Midbrain (tissue), 1 donor: Measurements from ENCODE around the gene DHRS11.
"Not testable (repeated sequence)": the region's sequence is repeated elsewhere in the genome, so short reads cannot be mapped to it uniquely, and the experiment has no call there.

ENCODE experiments used
- DNase-seq: peaks from one replicate; lab custom pipeline; 2025; lab: John Stamatoyannopoulos, UW

The DHRS11 gene

GRCh38 chr17:36593656-36594316, 2.1 kb downstream of the DHRS11 start:
- no peak for DNase-seq

DNA sequence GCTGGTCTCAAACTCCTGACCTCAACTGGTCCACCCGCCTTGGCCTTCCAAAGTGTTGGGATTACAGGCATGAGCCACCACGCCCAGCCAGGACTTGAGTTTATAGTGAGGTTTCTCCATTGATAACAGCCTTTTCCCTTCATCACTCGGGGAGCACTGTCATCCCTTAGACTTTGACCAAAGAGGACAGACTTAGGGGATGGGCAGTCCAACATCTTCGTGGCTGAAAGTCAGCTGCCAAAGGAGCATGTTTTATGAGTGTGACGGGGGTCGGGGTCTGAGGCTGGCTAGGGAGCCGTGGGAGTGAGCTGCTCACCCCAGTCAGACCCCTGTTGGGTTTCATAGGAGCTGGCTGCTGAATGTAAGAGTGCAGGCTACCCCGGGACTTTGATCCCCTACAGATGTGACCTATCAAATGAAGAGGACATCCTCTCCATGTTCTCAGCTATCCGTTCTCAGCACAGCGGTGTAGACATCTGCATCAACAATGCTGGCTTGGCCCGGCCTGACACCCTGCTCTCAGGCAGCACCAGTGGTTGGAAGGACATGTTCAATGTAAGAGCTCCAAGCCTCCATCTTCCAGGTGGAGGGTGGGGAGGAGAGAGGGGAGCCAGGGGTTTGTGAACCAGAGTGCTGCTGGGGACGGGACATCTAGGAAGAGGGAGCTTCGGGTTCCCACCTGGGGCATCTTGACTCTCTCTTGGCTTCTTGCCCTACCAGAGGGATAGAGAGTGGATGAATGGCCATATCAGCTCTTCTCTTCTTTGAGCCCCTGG, 3.1 kb downstream of the DHRS11 start:
- DNase-seq, result no peak

GRCh38 chr17:36597226-36597625, 5.5 kb downstream of the DHRS11 start:
- no peak for DNase-seq

GRCh38 chr17:36597866-36598777, 6.4 kb downstream of the DHRS11 start:
- no peak for DNase-seq

DNA sequence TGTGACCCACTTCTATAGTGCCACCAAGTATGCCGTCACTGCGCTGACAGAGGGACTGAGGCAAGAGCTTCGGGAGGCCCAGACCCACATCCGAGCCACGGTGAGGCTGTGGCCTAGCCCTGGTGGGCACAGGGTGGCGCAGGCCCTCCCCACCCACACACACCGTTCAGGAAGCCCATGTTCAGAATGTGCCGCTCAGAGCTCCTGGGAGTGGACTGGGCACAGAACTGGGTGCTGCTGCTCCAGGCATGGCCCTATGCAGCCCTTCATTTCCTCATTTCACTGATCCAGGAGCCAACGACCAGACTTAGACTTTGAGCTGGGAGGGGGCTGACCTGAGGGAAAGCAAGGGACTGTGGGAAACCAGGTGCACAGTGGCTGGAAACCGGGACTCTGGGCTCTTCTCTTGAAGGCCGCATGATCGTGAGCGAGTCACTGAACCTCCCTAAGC, 7.3 kb downstream of the DHRS11 start:
- DNase-seq, result no peak

DNA sequence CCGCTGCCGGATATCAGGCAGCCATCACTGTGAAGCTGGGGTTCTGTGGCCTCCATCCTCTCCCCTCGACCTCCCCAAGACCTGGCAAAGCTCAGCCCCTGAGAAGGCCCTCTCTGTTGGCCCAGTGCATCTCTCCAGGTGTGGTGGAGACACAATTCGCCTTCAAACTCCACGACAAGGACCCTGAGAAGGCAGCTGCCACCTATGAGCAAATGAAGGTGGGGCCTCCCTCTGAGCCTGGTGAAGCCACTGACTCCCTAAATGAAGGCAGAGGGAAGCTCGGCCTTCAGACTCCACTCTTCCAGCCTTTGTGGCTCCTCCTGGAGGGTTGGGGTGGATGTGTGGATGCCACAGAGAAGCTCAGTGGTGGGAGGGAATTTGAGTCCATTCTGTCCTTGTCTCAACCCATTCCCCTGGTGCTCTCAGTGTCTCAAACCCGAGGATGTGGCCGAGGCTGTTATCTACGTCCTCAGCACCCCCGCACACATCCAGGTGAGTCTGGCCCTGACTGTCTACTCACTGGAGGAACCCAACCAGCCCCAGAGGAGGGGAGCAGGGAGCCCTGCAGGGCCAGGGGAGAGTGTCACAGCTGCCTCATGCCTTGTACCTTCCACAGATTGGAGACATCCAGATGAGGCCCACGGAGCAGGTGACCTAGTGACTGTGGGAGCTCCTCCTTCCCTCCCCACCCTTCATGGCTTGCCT, 8.0 kb downstream of the DHRS11 start:
- DNase-seq, result no peak

DNA sequence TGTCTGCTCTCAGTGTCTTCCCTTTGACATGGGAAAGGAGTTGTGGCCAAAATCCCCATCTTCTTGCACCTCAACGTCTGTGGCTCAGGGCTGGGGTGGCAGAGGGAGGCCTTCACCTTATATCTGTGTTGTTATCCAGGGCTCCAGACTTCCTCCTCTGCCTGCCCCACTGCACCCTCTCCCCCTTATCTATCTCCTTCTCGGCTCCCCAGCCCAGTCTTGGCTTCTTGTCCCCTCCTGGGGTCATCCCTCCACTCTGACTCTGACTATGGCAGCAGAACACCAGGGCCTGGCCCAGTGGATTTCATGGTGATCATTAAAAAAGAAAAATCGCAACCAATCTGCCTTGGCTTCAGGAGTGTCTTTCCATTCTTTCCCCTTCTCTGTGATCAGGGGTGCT, 8.8 kb downstream of the DHRS11 start:
- DNase-seq, result no peak

DNA sequence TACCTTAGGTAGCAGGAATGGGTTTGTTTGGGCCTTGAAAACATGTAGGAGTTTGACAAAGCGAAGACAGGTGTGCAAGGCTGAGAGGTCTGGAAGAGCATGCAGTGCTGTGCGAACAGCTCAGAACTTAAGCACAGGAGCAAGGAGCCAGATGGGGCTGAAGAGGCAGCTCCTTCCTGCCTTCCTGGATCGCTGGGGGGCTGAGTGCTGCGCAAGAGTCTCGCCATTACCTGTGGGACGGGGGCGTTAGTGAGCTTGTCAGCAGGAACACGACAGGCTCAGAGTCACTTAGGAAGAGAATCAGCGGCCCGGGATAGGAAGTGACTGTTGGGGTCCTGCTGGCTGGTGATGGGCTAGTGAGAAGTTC, 9.2 kb downstream of the DHRS11 start:
- DNase-seq, result no peak

- peak; percentile 95 for DNase-seq
These were observed 9.8 kb downstream of the DHRS11 start, which contains the start of gene MRM1 for GRCh38 chr17:36601303-36602029. MRM1 (plus strand) TSS chr17:36601583; CDS start chr17:36601811, 228 bp downstream.

- DNase-seq, result no peak
These were observed 10.5 kb downstream of the DHRS11 start for GRCh38 chr17:36602030-36602748.

- DNase-seq, result peak; percentile 28
These were observed 11.3 kb downstream of the DHRS11 start for GRCh38 chr17:36602924-36603384.

- not testable (repeated sequence) for DNase-seq
These were observed 13.3 kb downstream of the DHRS11 start for GRCh38 chr17:36605028-36605427.

GRCh38 chr17:36608280-36608679, 16.6 kb downstream of the DHRS11 start:
- DNase-seq, result no peak

DNA sequence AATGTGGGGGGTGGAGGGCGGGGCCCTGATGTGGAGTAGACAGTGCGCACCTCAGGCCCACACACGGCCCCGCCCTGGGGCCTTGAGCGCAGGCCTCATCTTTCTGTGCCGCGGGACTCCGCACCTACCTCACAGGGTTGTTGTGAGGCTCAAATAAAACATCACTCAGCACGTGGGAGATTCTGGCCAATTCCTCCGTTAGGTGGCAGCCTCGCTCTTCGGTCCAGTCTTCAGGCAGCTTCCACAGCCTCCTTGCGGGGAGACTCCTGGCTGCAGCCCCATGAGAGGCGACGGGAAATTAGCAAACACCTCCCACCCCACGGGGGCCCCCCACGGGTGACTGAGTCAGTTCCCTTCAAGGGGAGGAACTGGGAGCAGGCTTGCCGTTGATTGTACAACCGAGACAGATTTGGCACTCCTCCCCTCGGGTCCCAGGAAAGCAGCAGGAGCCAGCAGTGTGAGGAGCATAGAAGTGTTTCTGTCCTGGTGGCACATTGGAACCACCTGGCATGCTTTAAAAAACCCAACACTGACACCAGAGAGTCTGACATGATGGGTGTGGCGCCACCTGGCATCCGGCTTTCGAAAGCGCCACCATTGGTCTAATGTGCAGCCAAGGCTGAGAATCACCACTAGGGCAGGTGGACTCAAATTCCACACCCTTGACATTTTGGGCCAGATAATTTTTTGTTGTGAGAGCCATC, 17.3 kb downstream of the DHRS11 start:
- DNase-seq, result peak; percentile 48

- no peak for DNase-seq
These were observed 17.8 kb downstream of the DHRS11 start for GRCh38 chr17:36609498-36609862.

DNA sequence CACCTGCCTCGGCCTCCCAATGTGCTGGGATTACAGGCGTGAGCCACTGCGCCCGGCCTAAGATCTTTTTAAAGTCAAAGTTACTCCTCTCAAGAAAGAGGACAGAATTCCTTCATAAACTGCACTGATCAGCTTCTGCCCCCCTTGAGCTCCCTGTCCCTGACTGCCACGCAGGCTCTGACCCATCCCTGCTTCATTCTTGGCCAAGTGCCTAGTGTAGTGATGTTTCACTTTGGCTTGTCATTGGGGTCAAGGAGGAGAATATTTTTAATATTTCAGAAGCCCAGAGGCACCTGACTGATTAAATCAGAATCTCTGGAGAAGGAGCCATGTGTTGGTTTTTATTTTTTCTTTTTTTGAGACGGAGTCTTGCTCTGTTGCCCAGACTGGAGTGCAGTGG, 18.8 kb downstream of the DHRS11 start:
- DNase-seq, result no peak

GRCh38 chr17:36611345-36612072, 19.8 kb downstream of the DHRS11 start:
- DNase-seq, result no peak

GRCh38 chr17:36612323-36612722, 20.6 kb downstream of the DHRS11 start:
- DNase-seq, result no peak

DNA sequence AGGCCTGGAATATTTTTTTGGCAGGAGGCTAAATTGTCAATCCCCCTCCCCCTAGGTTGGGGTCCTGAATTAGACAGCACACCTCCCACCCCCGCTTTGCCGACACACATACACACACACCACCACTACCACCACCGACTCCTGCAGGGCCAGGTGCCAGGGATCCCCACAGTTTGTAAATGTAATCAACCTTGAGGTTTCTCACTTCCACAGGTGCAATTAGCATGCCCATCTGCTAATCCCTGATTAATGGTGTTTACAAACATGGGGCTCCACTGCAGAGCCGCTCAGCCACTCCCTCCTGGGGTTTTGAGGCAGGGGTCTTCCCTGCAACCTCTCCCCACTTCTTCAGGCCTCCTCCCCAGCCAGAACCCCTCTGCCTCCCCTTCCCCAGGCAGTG, 21.5 kb downstream of the DHRS11 start:
- DNase-seq, result no peak
